HEK293T (cell line): Measurements from ENCODE around the gene FAM193A.

Experiments
- CTCF ChIA-PET: fragments of 350-600 bp; formaldehyde crosslinking; extraction: SDS; loops from one replicate; lab custom pipeline; 2021; ENCODE audit warnings: antibody characterized with exemption, inconsistent platforms; lab: Yijun Ruan, JAX
- POLR2A ChIA-PET: fragments of 350-600 bp; formaldehyde crosslinking; extraction: SDS; loops from one replicate; lab custom pipeline; 2020; ENCODE audit warnings: antibody characterized with exemption, inconsistent platforms; lab: Yijun Ruan, JAX
- DNase-seq: peaks from one replicate; pipeline ENCODE4 v3.0.0; 2012; ENCODE audit warnings: mixed read lengths; ENCODE audit errors: extremely low spot score
- ARNT ChIP-seq: fragments of 450-650 bp; IDR thresholded peaks from 2 replicates; pipeline ENCODE4 v1.6.1; 2017; ENCODE audit warnings: mild to moderate bottlenecking
- BHLHE40 ChIP-seq: fragments of 450-650 bp; IDR thresholded peaks from 2 replicates; pipeline ENCODE4 v1.6.1; 2016; ENCODE audit warnings: mild to moderate bottlenecking, moderate library complexity, borderline replicate concordance
- CTBP1 ChIP-seq: fragments of 450-650 bp; IDR thresholded peaks from 2 replicates; pipeline ENCODE4 v1.6.1; 2016; ENCODE audit warnings: borderline replicate concordance
- ELF4 ChIP-seq: fragments of 450-650 bp; IDR thresholded peaks from 2 replicates; pipeline ENCODE4 v1.6.1; 2017; ENCODE audit warnings: antibody characterized with exemption
- FOXA1 ChIP-seq: fragments of 450-650 bp; IDR thresholded peaks from 2 replicates; pipeline ENCODE4 v1.6.1; 2016; ENCODE audit warnings: mild to moderate bottlenecking
- FOXK2 ChIP-seq: fragments of 450-650 bp; IDR thresholded peaks from 2 replicates; pipeline ENCODE4 v1.6.1; 2016; ENCODE audit warnings: mild to moderate bottlenecking
- FOXM1 ChIP-seq: fragments of 450-650 bp; IDR thresholded peaks from 2 replicates; pipeline ENCODE4 v1.6.1; 2017; ENCODE audit warnings: mild to moderate bottlenecking, borderline replicate concordance
- HDGF ChIP-seq: fragments of 450-650 bp; IDR thresholded peaks from 2 replicates; pipeline ENCODE4 v1.6.1; 2017; ENCODE audit warnings: antibody characterized with exemption, borderline replicate concordance
- L3MBTL2 ChIP-seq: fragments of 450-650 bp; conservative IDR thresholded peaks from 2 replicates; pipeline ENCODE4 v1.6.1; 2016; ENCODE audit warnings: mild to moderate bottlenecking
- LEF1 ChIP-seq: fragments of 450-650 bp; IDR thresholded peaks from 2 replicates; pipeline ENCODE4 v1.6.1; 2017; ENCODE audit warnings: mild to moderate bottlenecking, borderline replicate concordance
- NFRKB ChIP-seq: fragments of 450-650 bp; IDR thresholded peaks from 2 replicates; pipeline ENCODE4 v1.6.1; 2016; ENCODE audit warnings: mild to moderate bottlenecking, moderate library complexity
- PKNOX1 ChIP-seq: fragments of 450-650 bp; IDR thresholded peaks from 2 replicates; pipeline ENCODE4 v1.6.1; 2016
- SP1 ChIP-seq: fragments of 450-650 bp; IDR thresholded peaks from 2 replicates; pipeline ENCODE4 v1.6.1; 2017
- SUZ12 ChIP-seq: fragments of 450-650 bp; IDR thresholded peaks from 2 replicates; pipeline ENCODE4 v1.6.1; 2016; ENCODE audit warnings: mild to moderate bottlenecking
- TARDBP ChIP-seq: fragments of 450-650 bp; IDR thresholded peaks from 2 replicates; pipeline ENCODE4 v1.6.1; 2016
- ZNF384 ChIP-seq: fragments of 450-650 bp; IDR thresholded peaks from 2 replicates; pipeline ENCODE4 v1.6.1; 2016

The FAM193A gene

GRCh38 chr4:2574863-2575262 is 38.4 kb downstream of the FAM193A start:
- POLR2A ChIA-PET, result no interaction called here
- CTCF ChIA-PET, result no interaction called here
- TF ChIP-seq CTBP1 (no peak), ELF4 (no peak), NFRKB (no peak), TARDBP (no peak), FOXM1 (no peak), FOXK2 (no peak), FOXA1 (no peak), ZNF384 (no peak), PKNOX1 (no peak), BHLHE40 (no peak), SUZ12 (no peak), ARNT (no peak)
- no peak for DNase-seq

- TF ChIP-seq BHLHE40 (no peak), ELF4 (no peak), ZNF384 (no peak)
- POLR2A ChIA-PET, result no interaction called here
- CTCF ChIA-PET, result no interaction called here
- no peak for DNase-seq
Observed at GRCh38 chr4:2576290-2576689, 39.8 kb downstream of the FAM193A start.

GRCh38 chr4:2578106-2578505 is 41.7 kb downstream of the FAM193A start:
- TF ChIP-seq ZNF384 (no peak), TARDBP (no peak), SP1 (no peak), LEF1 (no peak), HDGF (no peak), FOXM1 (no peak), CTBP1 (no peak), BHLHE40 (no peak), FOXA1 (no peak)
- ChIA-PET CTCF (no interaction called here), POLR2A (interaction anchor here (1.1 kb wide), 1 partner anchor 10 kb away, joined by 3 read pairs; no protein-coding TSS in a partner anchor)
- DNase-seq, result no peak

- POLR2A ChIA-PET, result no interaction called here
- CTCF ChIA-PET, result no interaction called here
- TF ChIP-seq SUZ12 (no peak), CTBP1 (no peak), ZNF384 (no peak), BHLHE40 (no peak), ARNT (no peak), FOXA1 (no peak), HDGF (no peak), ELF4 (no peak), TARDBP (no peak), L3MBTL2 (no peak), NFRKB (no peak), PKNOX1 (no peak), FOXK2 (no peak), FOXM1 (no peak)
- DNase-seq, result no peak
Observed at GRCh38 chr4:2579910-2580309, 43.5 kb downstream of the FAM193A start.

- ChIA-PET CTCF (no interaction called here), POLR2A (no interaction called here)
- DNase-seq, result no peak
- no peak for TF ChIP-seq L3MBTL2
- no peak for TF ChIP-seq ZNF384
Observed at GRCh38 chr4:2583092-2583491, 46.6 kb downstream of the FAM193A start.

- POLR2A ChIA-PET, result no interaction called here
- DNase-seq, result no peak
- TF ChIP-seq NFRKB (no peak), L3MBTL2 (no peak), HDGF (no peak), BHLHE40 (no peak), TARDBP (no peak), ELF4 (no peak), ARNT (no peak), ZNF384 (no peak), FOXK2 (no peak), LEF1 (no peak), SUZ12 (no peak), FOXM1 (no peak), CTBP1 (no peak), SP1 (no peak)
- CTCF ChIA-PET, result no interaction called here
Observed at GRCh38 chr4:2583517-2583916, 47.1 kb downstream of the FAM193A start.

- no peak for DNase-seq
- TF ChIP-seq SP1 (no peak), ARNT (no peak), SUZ12 (no peak), PKNOX1 (no peak)
- CTCF ChIA-PET, result no interaction called here
- POLR2A ChIA-PET, result no interaction called here
Observed at GRCh38 chr4:2586502-2586901, 50.1 kb downstream of the FAM193A start.
